ENCODE measurements around the gene CCDC146.

- no peak for TF ChIP-seq EP300 (IDR thresholded peaks at IDR 0.05)
- TF ChIP-seq CTCF (IDR thresholded peaks at IDR 0.05): no peak
- no peak for TF ChIP-seq POLR2AphosphoS5 (IDR thresholded peaks at IDR 0.05)
- no peak for TF ChIP-seq POLR2A (IDR thresholded peaks at IDR 0.05)
Observed at GRCh38 chr7:77290425-77290824, 168.0 kb downstream of the CCDC146 start.

Data from upper lobe of left lung (tissue), 4 donors.